Uterus (tissue), 4 donors: ENCODE results near the gene ACKR4. TPM values are rescaled to one million over a fixed set of nuclear protein-coding genes. Genes with fewer than 3 reads are reported as not detected.

Experiments used
- DNase-seq, 2 donors: peaks; one replicate each; pipeline ENCODE4 v3.0.0-alpha.2; 2019 to 2020
- H3K27ac ChIP-seq, 2 donors: fragments of 200-600 bp; sonication (generic); 1 replicate in 1 of 2; 2 replicates in 1 of 2; pipeline ENCODE4 v1.5.1; 2016 to 2018
- H3K27me3 ChIP-seq, 2 donors: fragments of 200-600 bp; sonication (generic); one replicate each; pipeline ENCODE4 v1.5.1; 2018 to 2019; ENCODE audit warnings: control low read depth in 1 of 2
- H3K36me3 ChIP-seq, 2 donors: fragments of 200-600 bp; sonication (generic); one replicate each; pipeline ENCODE4 v1.5.1; 2019; ENCODE audit warnings: control low read depth in 1 of 2
- H3K4me1 ChIP-seq, 2 donors: fragments of 200-600 bp; sonication (generic); one replicate each; pipeline ENCODE4 v1.5.1; 2018 to 2019; ENCODE audit warnings: control low read depth in 1 of 2
- H3K4me3 ChIP-seq, 2 donors: fragments of 200-600 bp; sonication (generic); 1 replicate in 1 of 2; 2 replicates in 1 of 2; pipeline ENCODE4 v1.5.1; 2018 to 2019; ENCODE audit warnings: mild to moderate bottlenecking in 1 of 2
- H3K9me3 ChIP-seq, 2 donors: fragments of 200-600 bp; sonication (generic); one replicate each; pipeline ENCODE4 v1.5.1; 2019; ENCODE audit warnings: control low read depth in 1 of 2
- POLR2A ChIP-seq, 2 donors: fragments of 450-650 bp; IDR thresholded peaks; one replicate each; pipeline ENCODE4 v1.6.1; 2016; ENCODE audit warnings: antibody characterized with exemption in 2 of 2, mild to moderate bottlenecking in 1 of 2, moderate library complexity in 1 of 2
- intact Hi-C: fragments of 100-400 bp; cut with DNase I; formaldehyde crosslinking; loops from one replicate; pipeline ENCODE4 v1.15.1; 2023; ENCODE audit warnings: low total_unique reads
- total RNA-seq, 4 donors: library from RNA; depleted of rRNA in 3 of 4; stranded (reverse); fragments of >200 nt in 3 of 4; gene quantifications; one replicate each; pipeline versions ENCODE4 v1.1.0 to v1.2.4, GENCODE V29; 2014 to 2023
- TF ChIP-seq, protein P1 (sequence below), 4 experiments: fragments of 200-600 bp in 2 of 4; fragments of 450-650 bp in 2 of 4; sonication (generic) in 2 of 4; IDR thresholded peaks; one replicate each; pipeline ENCODE4 v1.5.1; 2016 to 2019; ENCODE audit warnings: antibody characterized with exemption in 4 of 4, mild to moderate bottlenecking in 2 of 4, moderate library complexity in 1 of 4
- donor health status: DM: yes; HTN: yes; CAD: no.

ACKR4 gene
- total RNA-seq, 4 donors from 2014 or later, result 2.0 to 4.7 (median 4.4) TPM

DNA sequence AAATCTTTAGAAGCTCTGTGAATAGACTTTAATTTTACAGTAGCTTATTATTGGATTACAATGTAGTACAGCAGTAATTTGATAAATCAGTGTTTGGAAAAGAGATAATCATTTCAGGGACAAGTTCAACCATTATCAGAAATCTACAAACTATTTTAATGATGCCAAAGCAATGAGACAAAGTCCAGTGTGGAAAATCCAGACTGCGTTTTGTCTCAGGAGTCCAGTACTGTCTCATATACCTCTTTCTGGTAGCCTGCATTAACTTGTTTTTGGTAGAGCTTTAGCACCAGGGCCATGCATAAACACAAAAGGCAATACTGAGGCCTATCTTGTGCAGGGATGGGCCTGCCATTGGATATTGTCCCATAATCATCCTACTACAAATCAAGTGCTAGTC lies 19.7 kb downstream of the ACKR4 start:
- no peaks in the 10 kb centered on the region for H3K36me3 ChIP-seq
- H3K4me1 ChIP-seq, result no peaks in the 10 kb centered on the region
- no peaks in the 10 kb centered on the region for H3K9me3 ChIP-seq
- DNase-seq, result no peak
- H3K4me3 ChIP-seq, result no peak overlapping the region
- H3K27me3 ChIP-seq, result no peaks in the 10 kb centered on the region
- TF ChIP-seq, protein P1, sequence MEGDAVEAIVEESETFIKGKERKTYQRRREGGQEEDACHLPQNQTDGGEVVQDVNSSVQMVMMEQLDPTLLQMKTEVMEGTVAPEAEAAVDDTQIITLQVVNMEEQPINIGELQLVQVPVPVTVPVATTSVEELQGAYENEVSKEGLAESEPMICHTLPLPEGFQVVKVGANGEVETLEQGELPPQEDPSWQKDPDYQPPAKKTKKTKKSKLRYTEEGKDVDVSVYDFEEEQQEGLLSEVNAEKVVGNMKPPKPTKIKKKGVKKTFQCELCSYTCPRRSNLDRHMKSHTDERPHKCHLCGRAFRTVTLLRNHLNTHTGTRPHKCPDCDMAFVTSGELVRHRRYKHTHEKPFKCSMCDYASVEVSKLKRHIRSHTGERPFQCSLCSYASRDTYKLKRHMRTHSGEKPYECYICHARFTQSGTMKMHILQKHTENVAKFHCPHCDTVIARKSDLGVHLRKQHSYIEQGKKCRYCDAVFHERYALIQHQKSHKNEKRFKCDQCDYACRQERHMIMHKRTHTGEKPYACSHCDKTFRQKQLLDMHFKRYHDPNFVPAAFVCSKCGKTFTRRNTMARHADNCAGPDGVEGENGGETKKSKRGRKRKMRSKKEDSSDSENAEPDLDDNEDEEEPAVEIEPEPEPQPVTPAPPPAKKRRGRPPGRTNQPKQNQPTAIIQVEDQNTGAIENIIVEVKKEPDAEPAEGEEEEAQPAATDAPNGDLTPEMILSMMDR (IDR thresholded peaks at IDR 0.05), result no peak
- no peak for TF ChIP-seq POLR2A (IDR thresholded peaks at IDR 0.05)
- no peak overlapping the region for H3K27ac ChIP-seq
- intact Hi-C loops, result no loop called here

DNA sequence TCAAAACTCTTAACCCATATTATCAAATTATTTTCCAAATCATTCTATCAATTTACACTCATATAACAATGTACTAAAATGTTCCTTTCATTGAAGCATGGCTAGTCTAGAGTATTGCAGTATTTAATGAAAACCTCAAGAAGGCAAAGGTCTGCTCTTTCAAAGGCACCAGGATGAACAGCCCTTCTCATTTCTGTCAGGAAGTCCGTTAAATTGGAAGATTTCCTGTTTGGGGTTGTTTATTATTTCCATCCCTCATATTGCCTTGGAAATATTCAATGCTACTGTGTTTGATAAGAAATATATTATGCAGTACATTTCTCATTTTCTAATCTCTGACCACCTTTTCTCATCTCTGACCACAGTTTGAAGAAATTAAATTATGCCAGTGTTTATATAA lies 25.1 kb downstream of the ACKR4 start:
- intact Hi-C loops, result no loop called here

DNA sequence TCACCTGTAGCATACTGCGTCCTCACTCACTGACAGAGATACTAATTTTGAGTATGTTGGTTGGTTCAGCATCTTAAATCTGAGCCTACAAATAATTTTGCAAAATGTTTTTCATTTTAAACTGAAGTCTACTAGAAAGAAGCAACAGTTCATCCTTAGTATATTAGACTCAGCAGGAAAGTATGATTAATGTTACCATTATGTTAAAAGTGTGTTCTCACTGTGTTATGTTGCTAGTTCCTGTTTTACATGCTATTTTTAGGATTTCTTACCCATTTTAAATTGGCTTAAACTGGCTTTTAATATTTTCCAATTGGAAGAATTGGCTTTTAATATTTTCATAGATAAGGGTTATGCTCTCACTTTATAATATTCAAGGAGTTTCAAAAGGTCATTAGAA lies 25.7 kb downstream of the ACKR4 start:
- intact Hi-C loops, result no loop called here
- TF ChIP-seq POLR2A (IDR thresholded peaks at IDR 0.05), result no peak
- TF ChIP-seq, protein P1 (IDR thresholded peaks at IDR 0.05), result no peak

More for the DNA sequence above, 25.1 kb downstream of the ACKR4 start:
- Histone ChIP-seq H3K4me3 (no peak overlapping the region), H3K27me3 (no peaks in the 10 kb centered on the region), H3K4me1 (no peaks in the 10 kb centered on the region), H3K27ac (no peak overlapping the region), H3K9me3 (no peaks in the 10 kb centered on the region), H3K36me3 (no peaks in the 10 kb centered on the region)
- TF ChIP-seq POLR2A (IDR thresholded peaks at IDR 0.05), result no peak
- TF ChIP-seq, protein P1 (IDR thresholded peaks at IDR 0.05), result no peak
- DNase-seq, result no peak

DNA sequence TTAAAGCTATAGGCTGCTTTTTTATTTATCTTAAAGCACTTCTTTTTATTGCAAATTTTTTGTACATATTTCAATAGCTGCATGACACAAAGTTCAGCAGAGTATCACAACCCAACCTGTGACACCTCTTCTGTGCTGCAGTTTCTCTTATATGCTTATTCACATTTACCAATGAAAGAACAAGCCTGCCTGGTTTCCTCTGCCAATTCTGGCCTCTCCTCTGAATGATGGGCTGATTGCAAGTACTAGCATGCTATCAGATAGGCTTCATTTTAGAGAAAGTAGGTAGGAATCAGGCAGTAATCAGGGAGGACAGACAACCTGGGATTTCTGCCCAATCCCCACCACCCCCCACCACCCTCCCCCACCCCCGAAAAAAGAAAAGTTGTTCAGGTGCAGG lies 26.6 kb downstream of the ACKR4 start:
- H3K27ac ChIP-seq, result no peak overlapping the region
- no peak overlapping the region for H3K4me3 ChIP-seq
- no peaks in the 10 kb centered on the region for H3K27me3 ChIP-seq
- H3K9me3 ChIP-seq, result no peaks in the 10 kb centered on the region
- H3K36me3 ChIP-seq, result no peaks in the 10 kb centered on the region
- H3K4me1 ChIP-seq, result no peaks in the 10 kb centered on the region
- no peak for TF ChIP-seq POLR2A (IDR thresholded peaks at IDR 0.05)
- TF ChIP-seq, protein P1 (IDR thresholded peaks at IDR 0.05), result no peak
- DNase-seq, result no peak
- intact Hi-C loops, result no loop called here

More for the DNA sequence above, 25.7 kb downstream of the ACKR4 start:
- Histone ChIP-seq H3K4me3 (no peak overlapping the region), H3K9me3 (no peaks in the 10 kb centered on the region), H3K27ac (no peak overlapping the region), H3K36me3 (no peaks in the 10 kb centered on the region), H3K27me3 (no peaks in the 10 kb centered on the region), H3K4me1 (no peaks in the 10 kb centered on the region)
- DNase-seq, result no peak

DNA sequence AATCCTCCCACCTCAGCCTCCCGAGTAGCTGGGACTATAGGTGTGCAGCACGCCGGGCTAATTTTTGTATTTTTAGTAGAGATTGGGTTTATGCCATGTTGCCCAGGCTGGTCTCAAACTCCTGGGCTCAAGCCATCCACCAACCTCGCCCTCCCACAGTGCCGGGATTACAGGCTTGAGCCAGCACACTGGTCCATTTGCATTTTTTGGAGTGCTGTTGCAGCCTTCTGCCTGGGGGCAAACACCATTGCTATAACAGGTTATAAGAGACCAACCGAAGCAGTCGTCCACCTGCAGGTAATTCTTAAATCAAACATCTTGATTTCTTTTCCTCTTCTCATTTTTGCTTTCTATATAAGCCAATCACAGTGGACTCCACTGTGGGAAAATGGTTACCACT lies 27.7 kb downstream of the ACKR4 start:
- no peak overlapping the region for H3K27ac ChIP-seq
- TF ChIP-seq, protein P1 (IDR thresholded peaks at IDR 0.05), result no peak
- TF ChIP-seq POLR2A (IDR thresholded peaks at IDR 0.05), result no peak

More for the DNA sequence above, 27.7 kb downstream of the ACKR4 start:
- Histone ChIP-seq H3K4me3 (no peak overlapping the region), H3K36me3 (no peaks in the 10 kb centered on the region), H3K4me1 (no peaks in the 10 kb centered on the region), H3K9me3 (no peaks in the 10 kb centered on the region), H3K27me3 (no peaks in the 10 kb centered on the region)
- intact Hi-C loops, result no loop called here
- DNase-seq, result no peak
